AML-193 (cell line): ENCODE results near the gene RACK1.
"Not testable (repeated sequence)": the region's sequence is repeated elsewhere in the genome, so short reads cannot be mapped to it uniquely, and the experiment has no call there.

ENCODE experiments used
- DNase-seq, 2 experiments: peaks; one replicate each; lab custom pipeline; 2025; lab: John Stamatoyannopoulos, UW

The RACK1 gene

DNA sequence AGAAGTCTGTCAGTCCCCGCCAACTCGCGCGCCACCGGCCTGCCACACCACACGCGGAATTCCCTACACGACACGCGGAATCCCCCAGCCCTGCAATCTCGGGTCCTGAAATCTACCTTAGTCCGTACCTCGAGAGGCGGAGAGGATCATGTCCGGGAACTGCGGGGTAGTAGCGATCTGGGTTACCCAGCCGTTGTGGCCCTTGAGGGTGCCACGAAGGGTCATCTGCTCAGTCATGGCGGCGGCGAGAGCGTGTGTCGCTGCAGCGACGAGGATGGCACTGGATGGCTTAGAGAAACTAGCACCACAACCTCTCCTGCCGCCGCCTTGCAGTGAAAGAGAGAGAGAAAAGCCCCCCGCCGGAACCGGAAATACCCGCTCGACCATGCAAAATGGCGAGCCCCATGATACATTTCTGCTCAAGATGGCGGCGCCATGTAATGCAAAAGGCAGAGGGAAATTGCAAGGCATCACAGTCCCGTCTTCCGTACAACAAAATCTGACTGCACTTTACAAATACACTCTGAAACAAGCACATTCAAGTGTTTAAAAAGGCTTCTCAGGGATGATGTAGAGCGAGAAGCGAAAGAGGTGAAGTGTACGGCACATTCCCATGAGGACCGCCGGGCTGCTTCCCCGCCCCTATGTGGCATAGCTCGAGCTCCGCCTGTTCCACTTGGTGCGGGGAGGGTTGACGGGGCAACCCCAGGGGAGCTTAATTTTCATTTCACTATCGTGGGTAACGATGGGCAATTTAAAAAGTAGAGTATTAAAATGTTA is at the start of gene RACK1:
Gene RACK1, minus strand, starts transcription at position 343 of the 780 bp plus-strand sequence. Its CDS starts 106 bp downstream, at position 237.
- no peak for DNase-seq

DNA sequence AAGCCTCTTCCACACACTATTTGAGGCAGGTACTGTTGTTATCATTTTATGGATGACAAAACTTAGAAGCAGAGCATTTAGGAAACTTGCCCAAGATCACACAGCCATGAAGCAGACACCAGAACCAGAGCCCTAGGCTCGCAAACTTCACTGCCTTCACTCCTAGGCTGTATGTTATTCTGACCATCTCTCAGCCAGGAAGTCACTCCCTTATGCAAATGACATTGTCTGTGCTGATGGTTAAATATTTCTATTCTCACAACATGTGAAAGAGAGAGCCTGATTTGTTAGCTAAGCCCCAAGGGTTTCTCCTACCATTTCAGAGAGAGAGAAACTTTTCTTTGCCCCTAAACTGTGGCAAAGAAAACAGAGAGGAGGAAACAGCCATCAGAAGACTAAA is 43.6 kb upstream of the RACK1 start:
- not testable (repeated sequence) for DNase-seq

DNA sequence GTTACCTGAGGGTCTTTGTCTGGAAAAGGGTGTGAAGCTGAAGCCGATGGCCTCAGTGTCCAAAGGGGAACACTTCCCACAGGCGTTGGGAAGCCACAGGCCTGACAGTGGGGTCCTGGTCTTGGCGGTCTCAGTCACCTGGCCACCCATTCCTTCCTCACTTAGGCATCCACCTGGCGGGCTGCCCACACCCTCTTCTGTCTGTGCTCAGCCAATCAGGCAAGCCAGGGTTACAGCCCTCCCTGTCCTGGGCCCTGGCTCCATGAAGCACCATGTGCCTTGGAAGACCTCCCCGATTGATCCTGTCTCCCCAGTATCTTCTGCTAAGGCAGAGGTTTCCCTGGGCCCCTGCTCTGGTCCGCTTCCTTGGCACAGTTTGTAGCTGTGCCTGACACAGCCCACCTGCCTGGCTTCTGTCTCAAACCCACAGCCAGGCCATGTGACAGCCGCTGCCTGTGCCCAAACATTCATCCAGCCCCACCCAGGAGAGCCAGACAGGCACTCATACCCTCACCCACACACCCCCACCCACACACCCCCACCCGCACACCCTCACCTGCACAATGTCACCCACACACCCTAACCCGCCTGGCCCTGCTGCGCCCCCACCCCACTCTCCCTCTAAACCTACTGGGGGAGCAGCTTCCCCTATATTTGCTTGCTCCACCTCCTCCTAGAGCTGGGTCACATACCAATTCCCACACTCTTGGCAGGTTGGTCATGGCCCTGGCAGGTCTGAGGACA is 42.4 kb upstream of the RACK1 start:
- not testable (repeated sequence) for DNase-seq

DNA sequence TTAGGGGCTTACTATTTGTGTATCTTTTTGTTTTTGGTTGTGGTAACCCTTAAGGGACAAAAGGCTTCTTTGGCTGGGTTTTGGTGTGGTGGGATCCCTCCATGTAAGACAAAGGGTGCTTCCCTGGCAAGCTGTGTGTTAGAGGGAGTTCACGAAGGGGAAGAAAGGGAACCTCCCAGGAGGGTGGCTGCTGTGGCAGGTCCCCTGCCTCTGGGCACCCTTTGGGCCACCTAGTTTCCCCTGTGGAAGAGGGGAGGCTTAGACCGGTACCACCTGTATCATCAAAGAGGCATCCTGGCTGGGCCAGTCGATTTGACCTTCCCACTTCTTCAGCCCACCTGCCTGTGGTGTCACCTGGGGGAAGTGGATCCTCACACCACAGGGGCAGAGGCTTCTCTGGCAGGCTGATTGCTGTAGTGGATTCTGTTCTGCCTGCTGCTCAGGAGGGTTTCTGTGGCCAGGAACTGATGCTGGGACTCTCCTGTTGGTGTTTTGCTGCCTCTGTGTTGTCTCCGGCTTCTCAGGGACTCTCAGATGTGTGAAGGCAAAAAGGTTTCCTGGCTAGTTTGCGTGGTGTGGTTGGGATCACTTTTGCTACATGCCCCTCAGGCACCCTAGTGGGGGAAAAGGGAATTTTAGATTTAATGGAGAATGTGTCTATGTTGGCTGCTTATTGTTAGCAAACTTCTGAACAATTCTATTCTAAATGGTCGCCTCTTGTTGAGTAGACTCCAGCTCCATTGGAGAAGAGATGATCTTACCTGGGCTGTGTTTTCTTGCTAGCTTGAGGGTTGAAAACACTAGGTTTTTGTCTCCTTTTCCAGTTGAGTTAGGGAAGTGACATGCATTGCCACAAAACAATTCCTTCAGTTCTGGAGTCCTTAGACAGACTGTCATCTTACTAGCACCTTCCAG is 40.4 kb upstream of the RACK1 start:
- DNase-seq, result not testable (repeated sequence)

DNA sequence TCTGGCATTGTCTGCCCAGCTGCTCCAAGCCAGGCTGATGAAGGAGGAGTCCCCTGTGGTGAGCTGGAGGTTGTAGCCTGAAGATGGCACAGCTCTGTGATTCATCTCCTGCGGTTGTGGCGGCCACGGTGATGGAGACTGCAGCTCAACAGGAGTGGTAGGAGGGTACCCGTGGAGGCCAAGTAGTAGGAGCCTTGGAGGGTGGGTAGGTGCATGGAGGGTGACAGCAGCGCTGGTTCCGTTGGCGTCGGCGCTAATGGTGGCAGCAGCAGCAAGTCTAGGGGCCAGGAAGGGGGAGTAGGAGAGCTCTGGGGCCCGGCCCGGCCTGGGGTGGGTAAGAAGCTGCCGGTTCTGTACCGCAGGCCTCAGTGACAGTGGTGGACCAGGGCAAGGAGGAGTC is 39.6 kb upstream of the RACK1 start:
- DNase-seq, result no peak

DNA sequence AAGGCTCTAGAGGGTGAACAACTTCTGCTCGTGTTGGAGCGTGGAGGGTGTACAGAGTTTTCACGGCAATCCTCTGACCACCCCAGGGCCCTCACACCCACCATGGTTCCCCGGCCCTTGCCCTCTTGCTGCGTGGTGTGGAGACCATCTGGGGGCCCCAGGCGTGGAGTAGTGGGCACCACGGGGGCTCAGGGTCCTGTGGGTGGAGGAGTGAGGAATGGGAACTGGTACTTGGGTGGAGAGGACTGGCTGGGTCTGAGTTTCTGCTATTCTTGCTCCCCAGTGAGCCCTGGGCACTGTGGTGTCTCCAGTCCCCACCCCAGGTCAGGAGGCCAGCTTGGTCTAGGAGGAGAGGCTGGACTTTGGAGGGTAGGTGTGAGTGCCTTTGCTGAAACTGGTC is 39.2 kb upstream of the RACK1 start:
- no peak for DNase-seq

DNA sequence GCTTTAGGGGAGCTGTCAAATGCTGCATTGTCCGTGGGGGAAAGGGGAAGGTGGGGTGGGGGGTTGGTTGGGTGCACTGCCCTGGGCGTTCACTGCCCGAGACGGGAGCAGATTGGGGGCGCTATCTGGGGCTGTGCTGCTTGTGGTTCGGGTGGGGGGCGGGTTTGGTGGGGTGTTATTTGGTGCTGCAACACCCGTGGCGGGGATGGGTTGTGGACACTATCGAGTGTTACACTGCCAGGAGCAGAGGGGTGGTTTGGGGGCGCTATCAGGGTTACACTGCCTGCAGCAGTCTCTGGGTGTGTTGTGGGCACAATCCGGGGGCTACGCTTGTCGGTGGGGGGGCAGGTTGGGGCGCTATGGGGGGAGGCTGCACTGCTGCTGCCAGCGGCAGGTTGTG is 38.7 kb upstream of the RACK1 start:
- DNase-seq, result not testable (repeated sequence)

DNA sequence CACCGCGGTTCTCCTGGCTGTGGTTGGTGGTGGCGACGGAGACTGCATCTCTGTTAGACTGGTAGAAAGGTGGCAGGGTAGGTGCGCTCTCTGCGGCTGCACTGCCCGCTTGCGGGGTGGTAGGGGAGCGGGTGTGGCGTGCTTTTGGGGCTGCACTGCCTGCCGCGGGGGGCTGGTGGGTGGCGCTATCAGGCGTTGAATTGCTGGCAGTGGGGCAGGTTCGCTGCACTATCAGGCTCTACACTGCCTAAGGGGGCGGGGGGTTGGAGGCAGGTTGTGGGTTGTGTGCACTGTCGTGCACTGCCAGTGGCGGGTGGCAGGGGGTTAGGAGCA is 38.2 kb upstream of the RACK1 start:
- no peak for DNase-seq

DNA sequence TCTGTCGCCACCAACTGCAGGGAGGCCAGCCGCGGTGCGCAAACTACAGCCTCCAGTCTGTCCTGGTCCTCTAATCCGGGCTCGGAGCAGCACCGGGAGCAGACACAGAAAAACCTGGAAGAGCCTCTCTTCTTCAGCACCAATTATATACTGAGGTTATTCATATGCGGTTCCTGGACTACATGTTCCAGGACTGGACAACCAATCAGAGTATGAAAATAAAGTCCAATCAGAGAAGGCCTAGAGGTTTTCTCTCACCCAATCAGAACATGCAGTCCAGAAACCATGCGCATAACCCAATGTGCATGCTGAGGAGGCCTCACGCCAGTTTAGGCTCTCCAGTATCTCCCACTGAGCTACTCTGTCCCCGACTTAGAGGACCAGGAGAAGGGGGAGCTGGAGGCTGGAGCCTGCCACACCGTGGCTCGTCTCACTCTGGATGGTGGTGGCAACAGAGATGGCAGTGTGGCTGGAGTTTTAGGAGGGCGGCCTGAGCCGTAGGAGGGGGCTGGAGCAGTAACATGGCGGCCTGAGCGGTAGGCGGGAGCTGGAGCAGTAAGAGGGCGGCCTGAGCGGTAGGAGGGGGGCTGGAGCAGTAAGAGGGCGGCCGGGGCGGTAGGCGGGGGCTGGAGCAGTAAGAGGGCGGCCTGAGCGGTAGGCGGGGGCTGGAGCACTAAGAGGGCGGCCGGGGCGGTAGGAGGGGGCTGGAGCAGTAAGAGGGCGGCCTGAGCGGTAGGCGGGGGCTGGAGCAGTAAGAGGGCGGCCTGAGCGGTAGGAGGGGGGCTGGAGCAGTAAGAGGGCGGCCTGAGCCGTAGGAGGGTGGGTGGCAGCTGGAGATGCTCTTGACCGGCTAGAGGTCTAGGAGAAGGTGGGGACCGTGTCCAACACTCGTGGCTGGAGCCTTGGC is 37.6 kb upstream of the RACK1 start:
- DNase-seq, result no peak

DNA sequence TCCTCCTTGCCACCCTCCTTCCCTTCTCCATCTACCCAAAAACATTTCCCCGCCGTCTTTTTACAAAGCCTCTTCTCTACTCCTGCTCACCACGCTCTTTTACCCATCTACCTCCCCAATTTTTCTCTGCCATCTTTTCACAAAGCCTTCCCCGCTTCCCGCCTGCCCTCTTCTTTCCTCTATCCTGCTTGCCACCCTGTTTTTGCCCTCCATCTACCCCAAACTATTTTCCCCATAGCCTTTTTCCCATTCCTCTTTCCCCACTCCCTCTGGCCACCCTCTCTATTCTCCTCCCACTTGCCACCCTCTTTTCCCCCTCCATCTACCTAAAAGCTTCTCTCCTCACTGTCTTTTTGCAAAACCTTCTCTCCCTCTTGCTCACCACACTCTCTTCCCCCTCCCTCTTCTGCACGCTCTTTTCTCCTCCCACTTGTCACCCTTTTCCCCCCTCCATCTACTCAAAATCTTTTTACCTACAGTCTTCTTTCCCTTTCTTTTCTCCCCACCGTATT is 36.6 kb upstream of the RACK1 start:
- DNase-seq, result no peak

DNA sequence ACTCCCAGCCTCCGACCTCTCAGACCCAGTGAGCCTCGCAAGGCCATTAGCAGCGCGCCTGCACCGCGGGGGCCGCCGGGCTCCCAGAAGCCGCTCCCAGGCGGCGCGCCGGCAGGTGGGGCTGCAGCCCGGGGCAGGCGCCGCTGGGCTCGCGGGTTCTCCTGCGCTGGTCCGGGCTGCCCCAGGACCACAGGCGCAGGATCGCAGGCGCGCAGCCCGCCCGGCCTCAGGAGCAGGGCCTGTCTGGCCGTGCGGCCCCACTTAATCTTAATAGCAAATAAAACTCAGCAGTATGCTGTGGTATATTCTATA is 29.7 kb upstream of the RACK1 start:
- DNase-seq, result not testable (repeated sequence)

DNA sequence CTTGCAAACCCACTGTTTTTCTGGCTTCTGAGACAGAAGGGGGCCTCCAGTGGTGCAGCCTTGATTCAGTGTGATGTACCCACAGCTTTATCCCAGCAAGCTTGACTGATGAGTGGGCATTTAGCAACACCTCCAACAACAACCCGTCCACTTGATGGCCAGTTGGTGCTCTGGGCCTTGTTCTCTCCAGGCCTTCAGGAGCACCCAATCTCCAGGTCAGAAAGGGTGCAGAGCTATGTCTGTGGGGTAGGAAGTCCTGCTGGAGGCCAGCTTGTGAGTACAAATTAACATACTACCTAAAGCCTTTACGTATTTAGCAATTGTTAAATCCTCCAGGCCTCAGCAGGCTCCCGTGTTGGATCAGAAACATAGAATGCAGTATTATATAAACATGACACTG is 27.4 kb upstream of the RACK1 start:
- DNase-seq, result no peak

DNA sequence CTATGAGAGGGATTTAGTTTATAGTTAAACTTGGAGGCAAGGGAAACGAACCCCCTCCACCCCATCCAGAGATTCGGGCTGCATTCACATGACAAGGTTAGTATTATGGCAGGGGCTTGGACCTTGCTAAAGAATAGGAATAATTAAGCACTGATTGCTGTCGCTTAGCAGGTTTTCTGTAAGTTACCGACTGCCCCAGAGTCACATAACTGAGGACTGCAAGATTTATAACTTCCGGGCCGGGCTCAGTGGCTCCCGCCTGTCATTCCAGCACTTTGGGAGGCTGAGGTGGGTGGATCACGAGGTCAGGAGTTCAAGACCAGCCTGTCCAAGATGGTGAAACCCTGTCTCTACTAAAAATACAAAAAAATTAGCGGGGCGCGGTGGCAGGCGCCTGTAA is 24.2 kb upstream of the RACK1 start:
- not testable (repeated sequence) for DNase-seq

DNA sequence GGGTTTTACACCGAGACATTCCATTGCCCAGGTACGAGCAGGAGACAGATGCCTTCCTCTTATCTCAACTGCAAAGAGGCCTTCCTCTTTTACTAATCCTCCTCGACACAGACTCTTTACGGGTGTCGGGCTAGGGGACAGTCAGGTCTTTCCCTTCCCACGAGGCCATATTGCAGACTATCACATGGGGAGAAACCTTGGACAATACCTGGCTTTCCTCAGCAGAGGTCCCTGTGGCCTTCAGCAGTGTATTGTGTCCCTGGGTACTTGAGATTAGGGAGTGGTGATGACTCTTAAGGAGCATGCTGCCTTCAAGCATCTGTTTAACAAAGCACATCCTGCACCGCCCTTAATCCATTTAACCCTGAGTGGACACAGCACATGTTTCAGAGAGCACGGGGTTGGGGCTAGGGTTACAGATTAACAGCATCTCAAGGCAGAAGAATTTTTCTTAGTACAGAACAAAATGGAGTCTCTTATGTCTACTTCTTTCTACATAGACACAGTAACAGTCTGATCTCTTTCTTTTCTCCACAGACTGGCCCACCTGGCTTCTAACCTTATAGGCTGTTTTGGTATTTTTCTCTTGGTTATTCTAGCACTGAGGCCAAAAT is 23.7 kb upstream of the RACK1 start:
- not testable (repeated sequence) for DNase-seq

DNA sequence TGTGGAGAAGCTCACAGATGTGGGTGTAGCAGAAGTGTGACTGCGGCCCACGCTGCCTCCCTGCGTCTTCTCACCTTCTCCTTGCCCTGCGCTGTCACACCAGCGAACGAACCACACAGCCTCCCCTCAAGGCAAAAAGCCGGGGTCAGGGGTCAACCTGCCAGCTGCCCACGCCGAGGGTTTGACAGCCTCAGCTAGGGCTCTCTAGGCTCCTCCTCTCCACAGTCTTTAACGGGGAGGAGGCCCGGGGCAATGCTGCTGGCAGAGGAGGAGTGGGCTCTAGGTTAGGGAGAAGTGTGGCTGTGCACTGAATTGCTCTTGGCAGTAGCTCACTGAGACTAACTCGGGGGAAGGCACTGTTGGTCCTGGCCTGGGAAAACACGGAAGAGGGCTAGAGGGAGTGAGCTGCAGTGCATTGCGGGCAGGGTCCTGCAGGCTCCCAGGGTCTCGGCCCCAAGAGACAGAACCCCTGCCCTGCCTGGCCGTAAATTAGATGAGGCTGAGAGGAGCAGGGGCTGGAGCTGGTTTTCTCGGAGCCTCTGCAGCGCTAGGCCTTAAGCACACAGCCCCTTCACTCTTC is 21.5 kb upstream of the RACK1 start:
- no peak for DNase-seq

DNA sequence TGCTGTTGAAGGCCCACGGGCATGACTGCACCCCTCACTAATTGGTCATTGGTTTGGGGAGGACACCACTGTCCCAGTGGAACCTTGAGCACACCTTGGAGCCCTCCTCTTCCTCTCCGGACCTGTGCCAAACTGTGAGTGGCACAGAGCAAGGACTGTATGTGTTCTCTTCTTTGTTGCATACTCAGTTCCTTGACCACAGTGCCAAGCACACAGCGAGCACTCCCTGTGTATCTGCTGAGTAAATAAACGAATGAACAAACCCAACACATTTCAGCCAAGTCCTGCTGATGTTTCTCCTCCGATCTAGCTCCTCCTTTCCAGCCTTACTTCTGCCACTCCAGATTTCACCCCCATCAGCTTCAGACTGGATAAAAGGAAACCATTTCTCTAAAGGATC is 19.9 kb upstream of the RACK1 start:
- DNase-seq, result no peak

DNA sequence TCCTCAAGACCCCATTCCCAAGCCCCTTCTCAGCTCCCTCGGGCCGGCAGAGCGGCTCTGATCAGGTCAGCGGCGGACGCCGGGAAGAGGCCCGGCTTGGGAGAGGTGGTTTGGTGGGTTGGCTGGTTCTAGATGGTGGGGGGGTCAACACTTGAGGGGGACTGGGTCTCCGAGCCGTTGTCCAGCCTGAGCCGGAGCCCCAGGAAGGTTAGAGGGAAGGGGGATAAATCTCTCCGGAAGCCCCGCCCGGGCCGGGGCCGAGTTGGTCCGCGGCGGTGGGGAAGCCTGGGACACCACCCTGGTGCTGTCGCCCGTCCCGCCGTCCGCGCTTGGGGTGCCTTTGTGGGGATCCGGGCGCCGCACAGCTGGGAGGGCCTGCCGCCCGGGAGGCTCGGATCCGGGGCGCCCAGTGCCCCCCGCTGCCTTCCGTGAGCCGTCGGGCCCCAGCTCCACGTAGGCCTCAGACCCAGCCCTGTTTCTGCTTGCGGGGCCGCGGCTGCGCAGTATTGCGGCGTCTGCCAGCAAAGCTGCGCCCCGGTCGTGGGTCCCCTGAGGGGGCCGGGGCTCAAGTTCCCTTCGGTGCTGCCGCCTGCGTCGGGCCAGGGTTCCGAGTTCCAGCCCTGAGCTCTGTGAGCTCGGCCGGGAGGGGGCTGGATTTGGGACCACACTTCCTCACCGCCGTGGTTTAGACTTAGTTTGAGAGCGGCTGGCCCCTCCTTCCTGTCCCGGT is 17.8 kb upstream of the RACK1 start:
- no peak for DNase-seq

DNA sequence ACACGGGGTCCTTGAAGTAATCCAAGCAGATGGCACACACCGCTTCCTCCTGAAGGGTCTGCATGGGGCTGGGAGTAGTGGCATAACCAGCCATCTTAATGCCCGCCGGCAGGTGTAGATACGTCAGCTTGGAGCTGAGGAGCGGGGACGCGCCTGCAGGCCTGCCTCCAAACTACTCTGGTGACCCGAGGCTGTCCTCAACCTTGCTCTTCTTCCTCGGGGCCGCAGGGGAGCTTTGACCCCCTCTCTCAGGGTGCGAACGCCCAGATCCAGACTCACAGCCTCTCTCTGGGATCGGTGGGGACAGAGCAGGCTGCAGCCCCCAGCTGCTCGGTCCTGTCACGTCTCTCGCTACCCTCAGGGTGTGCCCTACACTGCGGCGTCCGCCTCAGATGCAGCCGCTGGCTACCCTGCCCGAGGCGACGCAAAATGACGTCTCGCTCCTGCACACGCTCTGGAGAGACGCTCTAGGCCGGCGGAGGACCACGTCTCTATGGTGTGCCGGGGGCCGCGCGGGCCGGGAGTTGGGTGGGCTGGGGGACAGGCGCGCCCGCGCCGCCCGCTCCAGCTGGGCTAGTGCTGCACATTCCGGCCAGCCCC is 17.1 kb upstream of the RACK1 start, which contains the start of gene TRIM52:
Gene TRIM52, minus strand, starts transcription at position 424 of the 600 bp plus-strand sequence. Its CDS starts 330 bp downstream, at position 94.
- no peak for DNase-seq

DNA sequence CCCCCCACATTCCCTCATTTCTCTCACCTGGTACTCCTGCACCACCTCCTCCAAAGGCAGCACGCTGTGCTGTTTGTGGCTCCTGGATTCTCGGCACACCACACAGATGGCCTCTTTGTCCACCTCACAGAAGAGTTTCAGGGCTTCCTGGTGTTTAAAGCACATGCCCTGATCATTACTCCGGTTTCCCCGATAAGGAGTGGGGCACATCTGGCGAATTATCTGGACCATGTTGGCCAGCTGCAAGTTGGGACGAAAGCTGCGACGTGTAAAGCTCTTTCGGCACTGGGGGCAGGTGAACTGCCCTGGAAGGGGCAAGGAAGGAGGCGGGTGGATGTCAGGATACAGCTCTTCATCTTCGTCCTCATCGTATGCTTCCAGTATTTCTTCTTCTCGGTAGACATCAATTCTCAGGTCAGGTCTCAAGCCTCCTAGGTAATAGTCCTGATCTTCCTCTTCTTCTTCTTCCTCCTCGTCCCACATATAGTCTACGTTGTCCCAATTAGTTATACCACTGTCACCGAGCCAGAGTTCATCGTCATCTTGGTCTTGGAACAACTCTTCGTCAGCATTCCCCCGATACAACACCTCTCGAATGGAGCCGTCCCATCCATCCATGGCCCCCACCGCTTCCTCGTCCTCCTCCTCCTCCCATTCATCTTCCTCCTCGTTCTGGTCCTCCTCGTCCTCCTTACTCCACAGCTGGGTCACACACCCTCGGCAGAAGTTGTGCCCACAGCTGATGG is 16.4 kb upstream of the RACK1 start:
- DNase-seq, result no peak
